PC-3 (cell line): ENCODE results near the gene ACKR1. TPM values are rescaled to one million over a fixed set of nuclear protein-coding genes. Genes with fewer than 3 reads are reported as not detected.

Experiments used
- ATAC-seq: fragments of 200-7000 bp; cut with Tn5 transposase; 2 replicates; pipeline ENCODE4 v1.9.1; 2020; ENCODE audit warnings: mild to moderate bottlenecking, moderate library complexity
- BruUV-seq: library from RNA; stranded (reverse); fragments of 400-500 nt; replicated peaks from 2 replicates; lab custom pipeline; 2021; lab: Mats Ljungman, UMichigan
- CTCF ChIA-PET: fragments of 300-600 bp; sonication (Branson Sonifier 250); formaldehyde crosslinking; loops from one replicate; lab custom pipeline; 2022; ENCODE audit warnings: antibody characterized with exemption; lab: Charles Lee
- POLR2A ChIA-PET: fragments of 300-600 bp; sonication (Branson Sonifier 250); formaldehyde crosslinking; loops from one replicate; lab custom pipeline; 2022; ENCODE audit warnings: antibody characterized with exemption; ENCODE audit not compliant: unreplicated experiment; lab: Charles Lee
- DNase-seq: peaks from one replicate; pipeline ENCODE4 v3.0.0-alpha.2; 2015
- H2AFZ ChIP-seq: fragments of 300-600 bp; sonication (generic); 2 replicates; pipeline ENCODE4 v1.6.0; 2016; ENCODE audit warnings: antibody characterized with exemption, low read length
- H3F3A ChIP-seq: fragments of 300-600 bp; sonication (generic); one replicate; pipeline ENCODE4 v1.6.0; 2017; ENCODE audit warnings: antibody characterized with exemption, low read length, control low read depth, mild to moderate bottlenecking; ENCODE audit not compliant: unreplicated experiment
- H3K27ac ChIP-seq: fragments of 300-600 bp; sonication (generic); 2 replicates; pipeline ENCODE4 v1.5.1; 2016; ENCODE audit warnings: mild to moderate bottlenecking, low read length
- H3K27me3 ChIP-seq: fragments of 300-600 bp; sonication (generic); 2 replicates; pipeline ENCODE4 v1.6.1; 2016; ENCODE audit warnings: low read length, mixed read lengths
- H3K36me3 ChIP-seq: fragments of 300-600 bp; sonication (generic); 2 replicates; pipeline ENCODE4 v1.6.1; 2016; ENCODE audit warnings: low read depth, mixed run types, low read length, mixed read lengths
- H3K4me1 ChIP-seq: fragments of 300-600 bp; sonication (generic); 2 replicates; pipeline ENCODE4 v1.5.1; 2016; ENCODE audit warnings: low read length; ENCODE audit not compliant: insufficient read depth
- H3K4me2 ChIP-seq: fragments of 300-600 bp; sonication (generic); 2 replicates; pipeline ENCODE4 v1.6.0; 2016; ENCODE audit warnings: low read length
- H3K4me3 ChIP-seq: fragments of 300-600 bp; sonication (generic); 2 replicates; pipeline ENCODE4 v1.5.1; 2016; ENCODE audit warnings: mild to moderate bottlenecking, low read length, mixed read lengths
- H3K79me2 ChIP-seq: fragments of 300-600 bp; sonication (generic); 2 replicates; pipeline ENCODE4 v1.6.1; 2017; ENCODE audit warnings: low read length, mixed read lengths
- H3K9ac ChIP-seq: fragments of 300-600 bp; sonication (generic); 2 replicates; pipeline ENCODE4 v1.6.0; 2016; ENCODE audit warnings: mild to moderate bottlenecking, low read length
- H3K9me2 ChIP-seq: fragments of 300-600 bp; sonication (generic); replicated peaks from 2 replicates; pipeline ENCODE4 v1.6.1; 2016; ENCODE audit warnings: mixed run types, low read length, mixed read lengths
- H3K9me3 ChIP-seq: fragments of 300-600 bp; sonication (generic); 2 replicates; pipeline ENCODE4 v1.6.1; 2016; ENCODE audit warnings: low read length, mixed read lengths
- H4K20me1 ChIP-seq: fragments of 300-600 bp; sonication (generic); 2 replicates; pipeline ENCODE4 v1.6.1; 2016; ENCODE audit warnings: low read length, mixed read lengths
- CTCF ChIP-seq: fragments of 300-600 bp; sonication (generic); conservative IDR thresholded peaks from 2 replicates; pipeline ENCODE4 v1.5.1; 2017; ENCODE audit warnings: antibody characterized with exemption, low read depth, mild to moderate bottlenecking, low read length
- EZH2 ChIP-seq: fragments of 300-600 bp; sonication (generic); IDR thresholded peaks from one replicate; pipeline ENCODE4 v1.6.1; 2017; ENCODE audit warnings: antibody characterized with exemption, mild to moderate bottlenecking, low read length; ENCODE audit not compliant: unreplicated experiment
- EZH2phosphoT487 ChIP-seq: fragments of 300-600 bp; sonication (generic); IDR thresholded peaks from 2 replicates; pipeline ENCODE4 v1.6.1; 2018; ENCODE audit warnings: mild to moderate bottlenecking, antibody characterized with exemption, low read length, borderline replicate concordance
- intact Hi-C: fragments of 100-400 bp; cut with micrococcal nuclease; formaldehyde crosslinking; loops from 2 replicates; pipeline ENCODE4 v1.9.0; 2023
- total RNA-seq: library from RNA; depleted of rRNA; stranded (reverse); fragments of >200 nt; gene quantifications from 2 replicates; pipeline ENCODE4 v1.2.3, GENCODE V29; 2014

Gene ACKR1
- total RNA-seq, 1 experiment from 2014 or later, result not detected

GRCh38 chr1:159239551-159240220 lies 35.0 kb downstream of the ACKR1 start:
- H3K9me2 ChIP-seq, result no peaks in the 10 kb centered on the region
- CTCF ChIA-PET, result no interaction called here
- H3K27me3 ChIP-seq, result no peaks in the 10 kb centered on the region
- no peak overlapping the region for H3K27ac ChIP-seq
- peak; percentile 33; the same call in 1 of the 2 replicates for ATAC-seq
- DNase-seq, result peak; percentile 12
- H4K20me1 ChIP-seq, result no peaks in the 10 kb centered on the region
- no peak overlapping the region for H3K9ac ChIP-seq
- H3K4me1 ChIP-seq, result 0 out of 2 replicates have a peak, but pooled peaks cover 6% of the 10 kb centered on the region
- H3K4me3 ChIP-seq, result no peak overlapping the region
- no peak overlapping the region for H3K4me2 ChIP-seq
- H3F3A ChIP-seq, result no peaks in the 10 kb centered on the region
- TF ChIP-seq CTCF, result no peak
- no peak for TF ChIP-seq EZH2
- TF ChIP-seq EZH2phosphoT487, result no peak
- H3K79me2 ChIP-seq, result no peaks in the 10 kb centered on the region
- H3K36me3 ChIP-seq, result no peaks in the 10 kb centered on the region
- H3K9me3 ChIP-seq, result peaks cover 5% of the 10 kb centered on the region; the same call in 1 of the 2 replicates
- POLR2A ChIA-PET, result no interaction called here
- no peak overlapping the region for H2AFZ ChIP-seq
- BruUV-seq, result no TSS peak
- intact Hi-C loops, result no loop called here

GRCh38 chr1:159247266-159247665 lies 42.6 kb downstream of the ACKR1 start:
- Histone ChIP-seq H4K20me1 (no peaks in the 10 kb centered on the region), H2AFZ (no peak overlapping the region), H3K9me2 (no peaks in the 10 kb centered on the region), H3K9me3 (peaks cover 4% of the 10 kb centered on the region; the same call in 1 of the 2 replicates), H3K36me3 (no peaks in the 10 kb centered on the region; the same call in 1 of the 2 replicates), H3K4me3 (no peak overlapping the region), H3F3A (no peaks in the 10 kb centered on the region), H3K27me3 (peaks cover 15% of the 10 kb centered on the region), H3K9ac (no peak overlapping the region), H3K27ac (no peak overlapping the region), H3K4me1 (no peaks in the 10 kb centered on the region), H3K79me2 (no peaks in the 10 kb centered on the region), H3K4me2 (no peak overlapping the region)
- no peak for DNase-seq
- POLR2A ChIA-PET, result interaction anchor here (0.6 kb wide), 1 partner anchor 1640 kb away, joined by 5 read pairs; no protein-coding TSS in a partner anchor
- CTCF ChIA-PET, result no interaction called here
- no TSS peak for BruUV-seq
- no peak for ATAC-seq
- TF ChIP-seq CTCF (no peak), EZH2 (no peak), EZH2phosphoT487 (no peak)
- intact Hi-C loops, result no loop called here

- Histone ChIP-seq H3K27ac (no peak overlapping the region), H2AFZ (no peak overlapping the region), H3K9ac (no peak overlapping the region), H3K4me1 (no peaks in the 10 kb centered on the region), H3K79me2 (no peaks in the 10 kb centered on the region), H3K4me3 (no peak overlapping the region), H3K36me3 (no peaks in the 10 kb centered on the region; the same call in 1 of the 2 replicates), H4K20me1 (no peaks in the 10 kb centered on the region), H3K9me2 (no peaks in the 10 kb centered on the region; the same call in 1 of the 2 replicates), H3K27me3 (peaks cover 15% of the 10 kb centered on the region), H3K4me2 (no peak overlapping the region), H3F3A (no peaks in the 10 kb centered on the region), H3K9me3 (no peaks in the 10 kb centered on the region)
- TF ChIP-seq CTCF (no peak), EZH2 (no peak), EZH2phosphoT487 (no peak)
- intact Hi-C loops, result no loop called here
- ATAC-seq (no peak), DNase-seq (no peak)
- CTCF ChIA-PET, result no interaction called here
- BruUV-seq, result no TSS peak
- POLR2A ChIA-PET, result no interaction called here
Observed at GRCh38 chr1:159248311-159248710, 43.6 kb downstream of the ACKR1 start.
